DOHH2 (cell line): ENCODE measurements around the gene UFM1.
"Not testable (repeated sequence)": the region's sequence is repeated elsewhere in the genome, so short reads cannot be mapped to it uniquely, and the experiment has no call there.

Experiments used
- H3F3A ChIP-seq: fragments of 200-600 bp; sonication (generic), shearing (Covaris generic); 2 replicates; pipeline ENCODE4 v1.6.0; 2016; ENCODE audit warnings: antibody characterized with exemption, mild to moderate bottlenecking; ENCODE audit not compliant: control insufficient read depth, insufficient read depth
- H3K27ac ChIP-seq: fragments of 200-600 bp; sonication (generic); 2 replicates; pipeline ENCODE4 v1.5.1; 2014; ENCODE audit warnings: low read depth, mild to moderate bottlenecking, low read length, moderate library complexity
- H3K27me3 ChIP-seq: fragments of 200-600 bp; sonication (generic); 2 replicates; pipeline ENCODE4 v1.6.1; 2014; ENCODE audit warnings: mild to moderate bottlenecking, low read length, mixed read lengths; ENCODE audit not compliant: control insufficient read depth
- H3K36me3 ChIP-seq: fragments of 200-600 bp; sonication (generic); 2 replicates; pipeline ENCODE4 v1.6.1; 2014; ENCODE audit warnings: mild to moderate bottlenecking, low read length, moderate library complexity, mixed read lengths; ENCODE audit not compliant: control insufficient read depth
- H3K4me1 ChIP-seq: fragments of 200-600 bp; sonication (generic); 2 replicates; pipeline ENCODE4 v1.6.1; 2014; ENCODE audit warnings: mild to moderate bottlenecking, low read length, mixed read lengths; ENCODE audit not compliant: control insufficient read depth
- H3K4me2 ChIP-seq: fragments of 200-600 bp; sonication (generic); 2 replicates; pipeline ENCODE4 v1.6.0; 2014; ENCODE audit warnings: mild to moderate bottlenecking, low read length, moderate library complexity
- H3K4me3 ChIP-seq: fragments of 200-600 bp; sonication (generic); 2 replicates; pipeline ENCODE4 v1.5.1; 2014; ENCODE audit warnings: mild to moderate bottlenecking, low read length, mixed read lengths
- H3K79me2 ChIP-seq: fragments of 200-600 bp; sonication (generic); 2 replicates; pipeline ENCODE4 v1.6.1; 2014; ENCODE audit warnings: mild to moderate bottlenecking, low read length, mixed read lengths; ENCODE audit not compliant: control insufficient read depth
- H3K9me2 ChIP-seq: fragments of 200-600 bp; sonication (generic); replicated peaks from 2 replicates; pipeline ENCODE4 v1.6.1; 2014; ENCODE audit warnings: mild to moderate bottlenecking, low read length, mixed read lengths; ENCODE audit not compliant: control insufficient read depth
- H3K9me3 ChIP-seq: fragments of 200-600 bp; sonication (generic); 2 replicates; pipeline ENCODE4 v1.6.1; 2014; ENCODE audit warnings: antibody characterized with exemption, low read length, mixed read lengths; ENCODE audit not compliant: control insufficient read depth, insufficient read depth
- H4K20me1 ChIP-seq: fragments of 200-600 bp; sonication (generic); 2 replicates; pipeline ENCODE4 v1.6.0; 2014; ENCODE audit warnings: low read depth, mild to moderate bottlenecking, antibody characterized with exemption, low read length, moderate library complexity; ENCODE audit not compliant: control insufficient read depth, insufficient read depth
- CTCF ChIP-seq: fragments of 200-600 bp; sonication (generic); IDR thresholded peaks from one replicate; pipeline ENCODE4 v1.5.1; 2014; ENCODE audit warnings: antibody characterized with exemption, mild to moderate bottlenecking, low read depth, low read length; ENCODE audit not compliant: poor library complexity, severe bottlenecking
- EZH2phosphoT487 ChIP-seq: fragments of 200-600 bp; sonication (generic); IDR thresholded peaks from 2 replicates; pipeline ENCODE4 v1.6.1; 2017; ENCODE audit warnings: borderline replicate concordance, mild to moderate bottlenecking, antibody characterized with exemption, low read length, moderate library complexity, mixed read lengths

The UFM1 gene

GRCh38 chr13:38308736-38309135, 40.9 kb upstream of the UFM1 start:
- H3K9me3 ChIP-seq, result no peaks in the 10 kb centered on the region
- no peaks in the 10 kb centered on the region for H3F3A ChIP-seq
- TF ChIP-seq CTCF, result no peak
- no peak for TF ChIP-seq EZH2phosphoT487
- no peak overlapping the region for H3K4me3 ChIP-seq
- no peaks in the 10 kb centered on the region for H3K27me3 ChIP-seq
- no peaks in the 10 kb centered on the region for H4K20me1 ChIP-seq
- no peaks in the 10 kb centered on the region for H3K79me2 ChIP-seq
- H3K27ac ChIP-seq, result no peak overlapping the region
- H3K36me3 ChIP-seq, result no peaks in the 10 kb centered on the region
- no peaks in the 10 kb centered on the region for H3K9me2 ChIP-seq
- no peak overlapping the region for H3K4me2 ChIP-seq
- H3K4me1 ChIP-seq, result no peaks in the 10 kb centered on the region

GRCh38 chr13:38309397-38309796, 40.3 kb upstream of the UFM1 start:
- Histone ChIP-seq H4K20me1 (no peaks in the 10 kb centered on the region), H3K9me2 (no peaks in the 10 kb centered on the region), H3K36me3 (no peaks in the 10 kb centered on the region), H3K4me3 (no peak overlapping the region), H3K27ac (no peak overlapping the region), H3K9me3 (no peaks in the 10 kb centered on the region), H3K4me1 (no peaks in the 10 kb centered on the region), H3F3A (no peaks in the 10 kb centered on the region), H3K79me2 (no peaks in the 10 kb centered on the region), H3K27me3 (no peaks in the 10 kb centered on the region), H3K4me2 (no peak overlapping the region)
- TF ChIP-seq EZH2phosphoT487 (no peak), CTCF (no peak)

- not testable (repeated sequence) for H3K36me3 ChIP-seq, H4K20me1 ChIP-seq, H3K27ac ChIP-seq, H3K4me3 ChIP-seq, H3K4me1 ChIP-seq, H3K27me3 ChIP-seq, H3K79me2 ChIP-seq, H3F3A ChIP-seq, H3K9me2 ChIP-seq, H3K9me3 ChIP-seq, H3K4me2 ChIP-seq
These were observed 38.5 kb upstream of the UFM1 start for GRCh38 chr13:38311175-38311574.

- no peaks in the 10 kb centered on the region for H3K79me2 ChIP-seq
- H3F3A ChIP-seq, result no peaks in the 10 kb centered on the region
- no peaks in the 10 kb centered on the region for H3K27me3 ChIP-seq
- no peaks in the 10 kb centered on the region for H3K36me3 ChIP-seq
- TF ChIP-seq CTCF (no peak), EZH2phosphoT487 (no peak)
- no peaks in the 10 kb centered on the region for H3K9me2 ChIP-seq
- no peaks in the 10 kb centered on the region for H4K20me1 ChIP-seq
- no peak overlapping the region for H3K27ac ChIP-seq
- no peaks in the 10 kb centered on the region for H3K4me1 ChIP-seq
- no peak overlapping the region for H3K4me2 ChIP-seq
- H3K9me3 ChIP-seq, result no peaks in the 10 kb centered on the region
- no peak overlapping the region for H3K4me3 ChIP-seq
These were observed 33.5 kb upstream of the UFM1 start for GRCh38 chr13:38316129-38316528.
